Activated gamma-delta T cell treated with anti-CD3 and anti-CD28 coated beads, Interleukin-2, amount 50 U/mL, for 16 hours (primary cell): ENCODE measurements around the gene RASD1.
"Not testable (repeated sequence)": the region's sequence is repeated elsewhere in the genome, so short reads cannot be mapped to it uniquely, and the experiment has no call there.

ENCODE experiments used
- DNase-seq: peaks from one replicate; pipeline ENCODE4 v3.0.0-alpha.2; 2020; ENCODE audit warnings: low read depth

Gene RASD1

GRCh38 chr17:17469358-17469757 lies 26.8 kb downstream of the RASD1 start:
- DNase-seq: no peak

GRCh38 chr17:17468217-17469010 lies 27.8 kb downstream of the RASD1 start:
- DNase-seq: no peak

- no peak for DNase-seq
These were observed 28.5 kb downstream of the RASD1 start for GRCh38 chr17:17467720-17468119.

GRCh38 chr17:17467016-17467415 lies 29.2 kb downstream of the RASD1 start:
- no peak for DNase-seq

GRCh38 chr17:17466511-17466910 lies 29.7 kb downstream of the RASD1 start:
- no peak for DNase-seq

GRCh38 chr17:17465878-17466277 lies 30.3 kb downstream of the RASD1 start:
- DNase-seq: not testable (repeated sequence)

GRCh38 chr17:17463821-17464220 lies 32.4 kb downstream of the RASD1 start:
- DNase-seq: no peak

- DNase-seq: no peak
These were observed 34.0 kb downstream of the RASD1 start for GRCh38 chr17:17462048-17462824.

GRCh38 chr17:17460038-17460437 lies 36.2 kb downstream of the RASD1 start:
- no peak for DNase-seq

GRCh38 chr17:17457680-17458079 lies 38.5 kb downstream of the RASD1 start:
- no peak for DNase-seq

- no peak for DNase-seq
These were observed 39.9 kb downstream of the RASD1 start for GRCh38 chr17:17456251-17456650.

GRCh38 chr17:17455173-17455572 lies 41.0 kb downstream of the RASD1 start:
- no peak for DNase-seq

GRCh38 chr17:17454700-17455099 lies 41.5 kb downstream of the RASD1 start:
- DNase-seq: not testable (repeated sequence)

GRCh38 chr17:17454276-17454675 lies 41.9 kb downstream of the RASD1 start:
- DNase-seq: no peak

- no peak for DNase-seq
These were observed 43.1 kb downstream of the RASD1 start for GRCh38 chr17:17453088-17453487.

GRCh38 chr17:17448723-17449122 lies 47.5 kb downstream of the RASD1 start:
- DNase-seq: no peak

GRCh38 chr17:17448076-17448475 lies 48.1 kb downstream of the RASD1 start:
- no peak for DNase-seq

GRCh38 chr17:17447264-17447663 lies 48.9 kb downstream of the RASD1 start:
- no peak for DNase-seq

- DNase-seq: no peak
These were observed 49.5 kb downstream of the RASD1 start for GRCh38 chr17:17446666-17447155.

GRCh38 chr17:17445925-17446665 lies 50.1 kb downstream of the RASD1 start:
- no peak for DNase-seq

- no peak for DNase-seq
These were observed 50.8 kb downstream of the RASD1 start for GRCh38 chr17:17445296-17445924.
